Stimulated activated CD4-positive, alpha-beta T cell treated with anti-CD3 and anti-CD28 coated beads, TNF-alpha, amount 100 ng/mL, for 48 hours (primary cell): ENCODE measurements around the gene CLMN.
"Not testable (repeated sequence)": the region's sequence is repeated elsewhere in the genome, so short reads cannot be mapped to it uniquely, and the experiment has no call there.

Source experiments
- DNase-seq, 3 donors: peaks; one replicate each; pipeline ENCODE4 v3.0.0-alpha.2; 2020; ENCODE audit warnings: low read depth in 3 of 3

CLMN gene

DNA sequence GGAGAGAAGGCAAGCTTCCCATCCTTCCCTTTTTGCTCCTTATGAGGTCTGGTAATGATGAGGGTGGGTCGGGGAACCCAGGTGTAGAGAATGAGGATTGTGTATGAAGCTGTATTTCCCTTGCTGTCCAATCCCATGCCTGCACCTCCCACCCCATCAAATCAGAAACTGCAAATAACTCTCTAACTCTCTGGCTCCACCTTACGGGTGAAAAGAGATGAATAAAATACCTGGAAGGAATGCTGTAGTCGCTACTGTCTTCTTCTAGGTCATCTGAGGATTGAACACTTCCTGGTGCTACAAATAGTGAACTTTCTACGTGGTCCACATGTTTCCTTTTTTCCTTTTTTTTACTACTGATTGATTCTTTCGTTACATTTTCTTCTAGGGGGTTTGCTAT, 123.4 kb downstream of the CLMN start:
- DNase-seq, result no peak

DNA sequence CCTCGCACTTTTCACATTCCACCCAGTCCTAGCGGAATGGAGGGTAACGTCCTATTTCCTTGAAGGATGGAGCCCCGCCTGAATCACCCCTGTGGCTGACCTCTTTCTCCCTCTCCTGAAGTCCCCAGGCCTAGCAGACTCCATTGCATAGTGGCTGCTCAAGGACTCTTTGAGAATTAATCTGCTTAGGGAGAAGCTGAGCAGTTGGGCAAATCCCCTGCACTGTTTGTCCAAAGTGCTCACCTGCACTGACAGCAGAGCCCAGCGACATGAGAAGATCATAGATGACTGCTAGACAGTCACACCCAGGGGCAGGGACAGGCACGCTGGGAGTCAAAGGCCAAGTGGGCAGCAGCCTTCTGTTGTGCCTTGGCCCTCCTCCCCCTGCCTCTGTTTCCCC, 124.7 kb downstream of the CLMN start:
- no peak for DNase-seq

DNA sequence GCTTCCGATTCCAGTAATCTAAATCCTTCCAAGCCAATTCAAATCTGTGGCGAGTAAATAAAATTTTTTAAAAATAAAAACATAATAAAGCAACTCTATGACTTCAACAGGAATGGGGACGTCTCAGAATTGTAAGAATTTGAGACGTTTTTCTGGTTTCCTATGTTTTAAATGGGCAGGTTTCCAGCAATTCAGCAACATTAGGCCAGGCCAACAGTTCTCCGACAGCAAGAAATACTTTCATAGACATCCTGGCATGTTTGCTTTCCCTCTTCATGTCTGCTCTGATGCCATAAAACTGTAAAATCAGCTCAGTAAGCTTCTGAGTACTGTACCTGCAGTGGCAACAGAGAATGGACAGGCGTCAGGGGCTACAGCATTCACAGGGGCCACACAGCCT, 126.6 kb downstream of the CLMN start:
- DNase-seq, result no peak

DNA sequence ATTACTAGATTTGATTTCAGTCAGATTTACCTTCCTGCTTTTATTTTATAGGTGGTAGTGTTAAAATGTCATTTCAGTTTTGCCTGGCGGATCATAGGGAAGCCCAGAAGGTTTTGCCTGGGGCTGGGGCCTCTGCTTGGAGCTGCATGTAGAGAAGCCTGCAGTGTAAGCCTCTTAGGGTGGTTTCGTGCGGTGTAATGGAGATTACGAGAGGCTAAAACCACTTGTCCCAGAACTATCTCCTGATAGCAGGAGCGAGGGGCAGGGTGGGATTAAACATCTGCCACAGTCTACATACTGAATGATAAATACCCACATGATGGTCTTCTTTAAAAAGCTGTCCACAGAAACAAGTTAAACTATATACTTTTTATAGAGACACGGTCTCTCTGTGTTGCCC, 127.4 kb downstream of the CLMN start:
- DNase-seq, result no peak

DNA sequence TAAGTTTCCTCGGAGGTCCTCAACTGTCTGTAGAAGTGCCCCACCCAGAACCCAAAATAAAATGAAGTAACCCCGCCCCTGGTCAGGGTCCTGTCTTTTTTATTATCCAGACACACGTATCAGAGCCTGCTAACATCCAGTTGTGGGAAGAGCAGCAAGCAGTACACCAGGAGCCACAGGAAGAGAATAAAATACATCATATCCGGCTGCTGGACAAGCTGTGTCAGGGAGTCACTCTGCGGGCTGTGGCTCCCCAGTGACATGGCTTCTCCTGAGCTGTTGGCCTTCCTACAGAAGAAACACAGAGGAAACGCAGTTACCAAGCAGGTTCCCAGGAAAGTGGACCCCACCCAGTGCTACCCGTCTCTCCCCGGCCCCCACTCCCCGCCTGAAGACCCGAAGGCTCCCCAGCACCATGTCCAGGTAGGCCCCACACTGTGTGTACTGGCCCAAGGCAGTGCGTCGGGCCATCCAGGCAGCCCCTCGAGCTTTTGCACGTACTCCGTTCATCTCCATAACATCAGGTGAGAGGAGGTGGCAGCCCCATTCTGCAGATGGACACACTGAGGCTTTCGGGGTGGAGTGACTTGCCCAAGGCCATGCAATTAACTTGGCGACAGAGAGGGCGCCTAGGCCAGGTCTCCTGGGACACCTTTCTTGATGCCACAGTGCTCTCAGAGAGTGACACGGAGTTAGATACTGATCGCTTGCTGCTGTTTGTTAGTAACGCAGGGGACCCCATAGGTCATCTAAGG, 128.1 kb downstream of the CLMN start:
- DNase-seq, result no peak

- no peak for DNase-seq
Observed at GRCh38 chr14:95190857-95191256, 128.9 kb downstream of the CLMN start.

DNA sequence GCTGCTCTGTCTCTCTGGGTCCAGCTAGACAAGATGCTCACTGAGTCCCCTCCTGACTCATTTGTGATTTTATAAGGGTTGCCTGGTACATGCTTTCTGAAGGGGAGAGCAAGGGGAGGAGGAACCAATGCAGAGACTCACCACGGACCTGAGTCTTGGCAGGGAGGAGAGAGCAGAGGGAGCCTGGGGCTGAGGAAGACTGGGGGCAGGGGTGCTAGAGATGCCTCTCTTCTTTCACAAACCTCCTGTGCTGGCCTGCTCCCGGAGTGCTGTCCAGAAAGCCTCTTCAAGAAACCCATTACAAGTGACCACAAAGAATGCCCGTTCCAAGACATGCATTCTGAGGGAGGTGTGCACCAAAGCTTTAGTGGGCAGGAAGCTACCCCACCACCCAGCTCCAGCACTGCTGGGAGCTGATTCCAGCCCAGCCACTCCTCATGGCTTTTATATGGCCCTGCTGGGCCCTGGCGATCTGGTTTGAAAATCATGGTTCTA, 129.3 kb downstream of the CLMN start:
- no peak for DNase-seq

DNA sequence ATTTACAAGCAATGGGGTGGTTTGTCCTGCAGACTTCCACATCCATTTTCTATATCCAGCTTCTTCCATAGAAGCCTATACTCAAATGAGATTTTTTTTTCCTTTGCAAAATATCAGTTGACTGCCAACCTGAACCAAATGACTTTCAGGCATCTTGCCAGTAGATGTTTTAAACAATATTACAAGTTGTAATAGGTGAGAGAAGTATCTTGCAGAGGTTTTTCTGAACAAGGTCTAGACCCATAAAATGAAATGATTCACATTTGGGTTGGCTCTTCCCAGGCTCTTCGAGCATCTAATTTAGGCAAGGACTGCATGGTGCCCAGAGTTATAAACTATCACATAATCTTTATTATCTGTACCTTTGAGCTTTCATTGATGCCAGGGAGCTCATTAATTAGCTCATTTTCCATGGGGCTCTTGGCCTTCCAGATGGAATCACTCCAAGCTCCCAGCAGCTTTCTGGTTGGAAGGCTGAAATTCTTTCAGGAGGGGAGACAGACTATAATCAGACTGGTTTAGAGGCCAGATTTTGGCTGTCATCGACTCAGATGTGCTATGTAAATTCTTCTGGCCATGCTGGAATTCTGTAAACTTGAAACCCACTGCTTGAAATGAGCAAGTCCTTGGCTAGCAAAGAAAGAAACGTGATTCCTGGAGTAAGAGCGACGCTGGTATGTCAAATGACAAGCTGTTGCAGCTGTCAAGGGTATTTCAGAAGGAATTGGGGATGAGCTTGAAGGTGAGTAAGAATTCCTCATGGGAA, 130.2 kb downstream of the CLMN start:
- no peak for DNase-seq

DNA sequence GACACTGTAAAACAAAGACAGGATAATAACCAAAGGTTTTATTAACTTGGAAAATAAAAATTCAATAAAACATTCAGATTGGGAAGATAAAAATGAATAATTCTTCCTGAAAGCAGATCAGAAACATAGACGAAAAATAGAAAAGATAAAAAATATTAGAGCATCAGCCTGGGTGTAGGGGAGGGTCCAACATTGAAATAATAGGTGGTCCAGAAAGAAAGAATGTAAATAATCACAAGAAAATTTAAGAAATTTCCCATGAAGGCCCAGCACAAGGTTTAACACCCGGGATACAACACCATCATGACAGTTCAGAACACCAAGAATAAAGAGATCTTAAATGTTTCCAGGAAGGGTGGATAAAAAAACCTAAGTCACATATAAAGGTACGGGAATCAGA, 131.3 kb downstream of the CLMN start:
- no peak for DNase-seq

DNA sequence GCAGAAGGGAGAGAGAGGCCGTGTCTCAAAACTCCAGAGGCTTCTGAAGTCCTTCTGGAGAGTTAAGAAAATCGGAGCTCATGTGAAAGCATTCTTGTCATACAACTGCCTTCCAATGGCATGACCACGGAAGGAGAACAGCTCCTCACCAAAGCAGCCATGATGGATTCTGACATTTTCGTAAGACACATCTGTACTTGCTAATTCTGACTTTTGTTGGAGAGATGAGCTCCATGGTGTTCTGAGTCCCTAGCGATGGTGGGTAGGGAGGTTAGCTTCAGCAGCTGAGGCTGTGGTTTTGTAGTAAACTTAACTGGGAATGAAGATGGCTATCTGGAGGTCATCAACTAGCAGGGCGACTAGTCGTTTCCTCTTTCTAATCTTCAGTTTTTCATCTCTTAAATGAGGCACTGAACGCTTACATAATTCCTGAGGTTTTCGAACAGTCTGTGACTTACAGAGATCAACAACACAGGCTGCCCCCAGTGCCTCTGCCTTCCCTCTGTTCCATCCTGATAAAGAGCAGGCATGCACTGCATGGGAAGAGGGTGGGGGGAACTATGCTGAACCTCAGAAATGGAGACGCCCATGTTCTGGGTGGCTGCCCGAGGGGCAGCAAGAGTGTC, 133.8 kb downstream of the CLMN start:
- no peak for DNase-seq

- DNase-seq, result no peak
Observed at GRCh38 chr14:95185033-95185766, 134.5 kb downstream of the CLMN start.

DNA sequence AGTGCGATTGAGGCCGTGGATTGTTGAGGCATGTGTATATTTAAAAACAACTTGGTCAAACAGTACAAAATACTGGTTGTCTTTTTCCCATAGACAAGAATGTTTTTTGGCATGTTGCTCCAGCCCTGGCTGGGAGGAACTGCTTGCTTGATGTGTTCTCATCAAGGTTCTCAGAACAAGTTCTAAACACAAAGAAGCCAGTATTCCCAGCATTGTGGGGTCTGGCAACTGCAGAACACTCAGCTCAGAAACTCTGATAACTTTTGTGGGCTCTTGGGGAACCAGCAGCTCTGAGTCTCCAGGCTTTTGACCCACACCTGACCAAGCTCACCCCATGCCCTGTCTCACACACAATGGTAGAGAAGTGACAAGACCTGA, 135.3 kb downstream of the CLMN start:
- DNase-seq, result no peak

DNA sequence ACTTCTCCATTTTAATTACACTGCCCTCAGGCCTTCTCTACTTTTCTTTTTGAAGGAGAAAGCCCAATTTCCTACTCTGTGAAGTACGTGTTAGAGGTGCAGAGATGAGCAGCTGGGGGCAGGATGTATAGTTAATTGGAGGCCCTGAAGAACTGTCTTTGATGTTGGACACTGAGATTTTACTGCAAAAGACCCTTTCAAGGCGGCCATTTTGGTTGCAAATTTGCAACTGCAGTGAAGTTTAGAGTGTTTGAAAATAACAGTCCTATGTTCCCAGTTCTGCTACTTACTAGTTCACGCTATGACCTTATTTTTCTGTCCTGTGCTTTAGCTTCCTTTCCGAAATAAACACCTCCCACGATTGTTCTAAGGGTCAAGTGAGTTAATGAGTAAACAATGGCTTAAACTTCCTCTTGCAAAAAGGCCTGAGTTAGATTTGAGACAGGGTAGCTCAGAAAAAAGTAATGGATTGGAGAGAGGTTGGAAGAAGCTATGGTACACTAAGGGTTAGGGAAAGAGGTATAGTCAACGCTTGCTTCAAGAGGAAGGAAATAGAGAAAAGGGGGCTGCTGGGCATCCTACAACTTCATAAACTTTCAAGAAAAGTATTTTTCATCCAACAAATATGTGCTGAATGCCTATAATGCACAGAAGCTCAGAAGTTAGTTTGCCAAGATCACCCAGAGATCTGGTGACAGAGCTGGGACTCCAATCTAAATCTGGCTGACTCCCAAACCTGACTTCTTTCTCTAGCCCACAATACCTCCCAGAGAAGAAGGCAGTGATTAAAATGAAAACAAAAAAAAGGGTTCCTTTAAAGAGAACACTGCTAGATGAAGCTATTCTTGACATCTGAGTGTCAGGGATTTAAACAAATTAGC, 135.9 kb downstream of the CLMN start:
- DNase-seq, result no peak

GRCh38 chr14:95183082-95183481, 136.6 kb downstream of the CLMN start:
- DNase-seq, result no peak

DNA sequence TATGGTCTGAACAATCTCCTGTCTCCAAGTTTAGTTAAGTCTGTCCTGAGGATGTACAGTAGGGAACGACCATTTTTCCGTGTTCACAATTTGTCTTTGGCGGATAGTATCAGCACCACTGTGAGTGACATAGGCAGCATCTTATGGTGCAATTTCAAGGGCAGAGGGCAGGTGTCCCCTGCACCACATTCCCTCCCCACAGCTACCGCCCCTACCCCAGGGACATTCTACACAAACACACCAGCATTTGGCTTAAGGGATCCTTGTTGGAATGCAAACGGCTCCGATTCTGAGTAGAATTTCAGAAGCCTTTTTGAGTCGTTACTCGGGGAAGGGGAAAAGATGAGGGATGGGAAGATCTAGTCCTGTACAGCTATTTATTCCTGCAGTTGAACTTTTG, 137.3 kb downstream of the CLMN start:
- no peak for DNase-seq

GRCh38 chr14:95180966-95181741, 138.6 kb downstream of the CLMN start:
- DNase-seq, result no peak

- DNase-seq, result not testable (repeated sequence)
Observed at GRCh38 chr14:95175670-95176069, 144.0 kb downstream of the CLMN start.

DNA sequence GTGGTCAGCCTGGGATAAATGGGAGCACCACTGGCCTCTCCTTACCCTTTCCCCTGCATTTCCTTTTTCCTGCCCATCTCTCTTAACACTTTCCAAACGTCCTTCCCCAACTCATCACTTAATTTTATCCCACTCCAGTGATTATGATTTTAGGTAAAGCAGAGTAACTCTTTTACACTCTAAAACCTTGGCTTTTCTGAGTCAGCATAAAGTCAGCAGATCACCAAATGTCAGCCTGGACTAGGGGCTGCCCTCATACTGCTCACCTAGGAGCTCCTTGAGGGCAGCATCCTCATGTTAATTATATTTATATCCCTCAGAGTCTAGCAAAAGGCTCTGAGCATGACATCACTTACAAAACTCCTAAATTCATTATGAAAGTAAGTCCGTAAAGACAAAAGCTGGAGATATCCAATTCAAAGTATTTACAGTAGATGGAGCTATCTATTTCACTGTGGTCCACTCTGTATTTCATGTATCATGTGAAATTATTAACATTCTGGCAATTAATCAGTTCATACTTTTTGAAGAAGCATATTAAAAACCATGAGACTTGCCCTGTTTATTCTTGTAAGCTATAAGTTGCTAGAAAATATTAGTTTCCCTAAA, 145.4 kb downstream of the CLMN start:
- DNase-seq, result no peak

- no peak for DNase-seq
Observed at GRCh38 chr14:95173518-95173917, 146.2 kb downstream of the CLMN start.

- DNase-seq, result no peak
Observed at GRCh38 chr14:95167177-95167576, 152.5 kb downstream of the CLMN start.
